ENCODE results near the gene CSMD2.

DNA sequence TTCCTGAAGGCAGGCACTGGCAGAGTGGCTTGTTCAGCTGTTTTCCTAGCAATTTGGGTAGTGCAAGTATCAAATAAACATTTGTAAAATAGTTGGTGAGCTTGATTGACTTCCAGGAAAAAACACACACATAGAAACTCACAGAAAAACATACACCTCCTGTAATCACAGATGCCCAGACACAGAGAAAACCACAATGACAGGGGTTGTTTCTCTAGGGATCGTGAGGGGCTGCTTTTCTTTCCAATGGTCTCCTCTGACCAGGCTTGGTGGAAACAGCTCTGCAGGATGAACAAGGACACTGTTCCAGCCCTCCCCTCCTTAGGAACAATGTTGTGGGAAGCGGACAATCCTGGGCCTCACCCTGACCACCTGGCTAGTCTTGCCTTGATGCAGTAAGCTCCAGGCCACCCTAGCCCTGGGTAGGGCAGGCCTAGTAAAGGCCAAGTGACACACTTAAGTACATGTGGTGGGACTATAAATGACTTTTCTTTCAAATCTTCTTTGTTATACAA lies 443.7 kb downstream of the CSMD2 start:
- TF ChIP-seq, protein P1, sequence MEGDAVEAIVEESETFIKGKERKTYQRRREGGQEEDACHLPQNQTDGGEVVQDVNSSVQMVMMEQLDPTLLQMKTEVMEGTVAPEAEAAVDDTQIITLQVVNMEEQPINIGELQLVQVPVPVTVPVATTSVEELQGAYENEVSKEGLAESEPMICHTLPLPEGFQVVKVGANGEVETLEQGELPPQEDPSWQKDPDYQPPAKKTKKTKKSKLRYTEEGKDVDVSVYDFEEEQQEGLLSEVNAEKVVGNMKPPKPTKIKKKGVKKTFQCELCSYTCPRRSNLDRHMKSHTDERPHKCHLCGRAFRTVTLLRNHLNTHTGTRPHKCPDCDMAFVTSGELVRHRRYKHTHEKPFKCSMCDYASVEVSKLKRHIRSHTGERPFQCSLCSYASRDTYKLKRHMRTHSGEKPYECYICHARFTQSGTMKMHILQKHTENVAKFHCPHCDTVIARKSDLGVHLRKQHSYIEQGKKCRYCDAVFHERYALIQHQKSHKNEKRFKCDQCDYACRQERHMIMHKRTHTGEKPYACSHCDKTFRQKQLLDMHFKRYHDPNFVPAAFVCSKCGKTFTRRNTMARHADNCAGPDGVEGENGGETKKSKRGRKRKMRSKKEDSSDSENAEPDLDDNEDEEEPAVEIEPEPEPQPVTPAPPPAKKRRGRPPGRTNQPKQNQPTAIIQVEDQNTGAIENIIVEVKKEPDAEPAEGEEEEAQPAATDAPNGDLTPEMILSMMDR (conservative IDR thresholded peaks at IDR 0.05; ENCODE audit: low read length): no peak
- TF ChIP-seq EZH2phosphoT487 (IDR thresholded peaks at IDR 0.05; ENCODE audit: borderline replicate concordance, low read depth, low read length): no peak
